Stimulated activated naive CD4-positive, alpha-beta T cell treated with Interleukin-2 at 50 U/mL for 16 hours (primary cell): ENCODE measurements around the gene DHX58.

Experiments used
- DNase-seq: peaks from one replicate; lab custom pipeline; 2025; lab: John Stamatoyannopoulos, UW

Gene DHX58

GRCh38 chr17:42087042-42087701 is 25.3 kb downstream of the DHX58 start:
- DNase-seq, result no peak

- no peak for DNase-seq
Observed at GRCh38 chr17:42081516-42082129, 30.9 kb downstream of the DHX58 start.

DNA sequence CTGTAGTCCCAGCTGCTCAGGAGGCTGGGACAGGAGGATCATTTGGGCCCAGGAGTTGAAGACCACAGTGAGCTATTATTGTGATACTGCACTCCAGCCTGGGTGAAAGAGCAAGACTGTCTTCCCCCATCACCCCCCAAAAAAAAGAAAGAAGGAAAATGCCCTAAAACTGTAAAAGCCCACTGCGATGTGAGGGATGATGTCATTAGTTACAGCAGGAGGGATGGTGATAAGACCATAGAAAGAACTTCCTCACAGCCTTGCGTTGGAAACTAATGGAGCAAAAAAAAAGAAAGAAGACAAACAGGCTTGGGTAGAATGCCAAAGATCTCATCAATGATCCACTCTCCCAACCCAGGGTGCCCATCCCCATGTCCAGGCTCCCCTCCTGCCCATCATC is 33.0 kb downstream of the DHX58 start:
- no peak for DNase-seq

DNA sequence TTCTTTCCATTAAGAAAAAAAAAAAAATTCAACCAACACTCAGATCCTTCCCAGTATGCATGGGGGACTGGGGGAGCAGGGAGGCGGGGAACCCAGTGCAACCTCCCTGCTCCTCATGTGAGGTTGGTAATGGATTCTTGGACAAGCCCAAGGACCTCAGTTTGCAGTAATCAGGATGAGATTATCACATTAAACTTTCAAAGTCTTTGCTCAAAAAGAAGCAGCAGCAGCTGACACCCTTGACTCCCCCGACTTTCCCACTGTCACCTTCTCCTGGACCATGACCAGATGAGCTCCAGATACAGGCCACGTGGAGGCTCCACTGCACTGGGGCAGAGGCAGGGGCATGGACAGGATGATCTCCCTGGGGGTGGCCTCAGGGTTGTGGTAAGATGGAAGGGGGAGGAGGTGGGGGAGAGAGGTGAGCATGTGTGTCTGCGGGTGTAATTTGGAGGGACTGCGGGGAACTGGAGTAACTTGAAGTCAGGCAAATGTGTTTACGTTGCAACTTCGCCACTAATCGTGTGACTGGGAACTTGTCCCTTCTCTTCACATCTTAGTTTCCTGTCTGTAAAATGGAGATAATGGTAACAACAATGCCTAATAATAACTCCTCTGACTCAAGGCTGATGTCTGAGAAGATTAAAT is 34.0 kb downstream of the DHX58 start:
- DNase-seq, result no peak

GRCh38 chr17:42077755-42078154 is 34.8 kb downstream of the DHX58 start:
- DNase-seq, result no peak

DNA sequence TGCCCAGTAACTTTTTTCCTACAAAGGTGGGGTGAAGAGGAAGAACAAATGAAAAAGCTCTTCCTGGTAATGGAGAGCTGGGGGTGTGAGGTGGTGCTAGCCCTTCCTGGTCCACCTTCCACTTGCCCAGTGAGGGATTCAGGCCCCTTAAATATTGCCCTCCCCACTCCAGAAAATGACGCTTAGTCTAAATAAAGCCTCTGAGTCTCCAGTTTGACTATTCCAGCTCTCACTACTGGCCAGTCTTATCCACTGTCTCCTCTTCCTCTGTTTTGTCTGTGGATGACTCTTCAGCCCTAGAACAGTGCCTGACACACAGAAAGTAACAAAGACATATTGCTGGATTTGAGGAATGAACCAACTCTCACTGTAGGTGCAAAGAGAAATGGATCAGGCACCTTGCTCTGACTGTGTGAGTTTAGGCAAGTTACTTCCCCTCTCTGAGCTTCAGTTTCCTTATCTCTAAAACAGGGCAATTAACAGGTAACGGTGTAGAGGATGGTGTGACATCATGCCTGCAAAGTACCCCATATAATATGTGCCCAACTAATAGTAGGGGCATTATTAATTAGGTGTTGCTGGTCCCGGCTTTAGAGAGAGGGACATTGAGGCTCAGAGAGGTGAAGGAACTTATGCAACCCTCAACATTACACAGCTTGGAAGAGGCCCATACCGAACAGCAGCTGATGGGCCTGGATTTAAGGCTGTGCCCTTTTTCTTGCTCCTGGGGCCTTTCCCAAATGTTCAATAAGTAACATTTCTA is 35.5 kb downstream of the DHX58 start:
- no peak for DNase-seq

GRCh38 chr17:42075789-42076188 is 36.7 kb downstream of the DHX58 start:
- no peak for DNase-seq

DNA sequence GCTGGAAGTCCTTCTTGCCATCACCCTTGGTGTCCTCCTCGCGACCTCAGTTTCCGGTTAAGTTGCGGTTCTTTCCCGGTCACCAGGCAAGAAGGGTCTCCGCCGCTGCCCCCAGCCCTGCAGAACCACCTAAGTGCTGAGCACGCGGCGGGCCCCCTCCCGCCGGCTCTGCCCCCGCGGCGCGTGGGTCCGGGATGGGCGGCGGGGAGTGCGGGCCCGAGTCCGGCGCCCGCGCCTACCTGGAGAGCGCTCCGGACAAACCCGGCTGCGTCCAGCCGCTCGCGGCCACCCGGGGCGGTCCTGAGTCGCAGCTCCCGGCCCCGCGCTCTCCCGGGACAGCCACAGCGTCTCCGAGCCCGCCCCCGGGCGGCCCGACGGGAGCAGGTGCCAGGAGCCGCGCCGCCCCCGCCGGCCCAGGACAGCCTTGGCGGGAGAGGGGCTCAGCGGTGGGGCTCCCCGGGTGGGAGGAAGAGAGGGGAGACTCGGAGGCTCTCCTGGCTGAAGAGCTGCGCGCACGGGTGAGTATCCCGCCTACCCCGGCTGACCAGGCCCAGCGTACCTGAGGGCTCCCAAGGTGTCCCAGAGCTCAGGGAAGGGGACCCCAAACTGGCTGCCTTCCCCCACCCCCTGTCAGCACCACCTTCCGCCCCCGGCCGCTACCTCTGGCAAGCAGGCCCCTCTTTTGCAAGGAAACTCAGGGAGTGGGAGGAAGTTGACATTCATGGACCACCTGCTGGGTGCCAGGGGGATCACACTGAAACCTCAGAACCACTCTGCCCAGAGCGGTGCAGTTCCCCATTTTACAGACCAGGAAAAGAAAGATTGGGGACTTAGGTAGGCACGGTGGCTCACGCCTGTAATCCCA is 40.0 kb downstream of the DHX58 start:
- DNase-seq, result no peak

- DNase-seq, result no peak
Observed at GRCh38 chr17:42071810-42072209, 40.7 kb downstream of the DHX58 start.

DNA sequence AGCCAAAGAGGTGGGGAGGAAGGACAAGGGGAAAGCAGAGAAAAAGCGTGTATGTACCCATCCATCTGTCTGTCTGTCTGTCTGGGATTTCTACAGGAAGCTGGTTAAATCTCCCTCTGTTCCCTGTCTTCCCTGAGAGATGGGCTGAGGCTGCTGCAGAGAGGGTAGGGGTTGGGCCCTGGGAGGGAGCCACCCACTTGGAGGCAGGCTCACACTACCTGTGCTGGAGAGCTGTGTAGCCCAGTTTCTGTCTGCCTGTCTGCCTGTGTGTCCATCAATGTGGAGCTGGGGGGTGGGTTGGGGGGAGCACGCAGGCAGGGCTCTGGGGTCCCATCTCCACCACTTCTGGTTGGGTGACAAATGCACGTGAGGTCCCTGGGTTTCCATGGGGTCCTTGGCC is 43.5 kb downstream of the DHX58 start:
- DNase-seq, result no peak

DNA sequence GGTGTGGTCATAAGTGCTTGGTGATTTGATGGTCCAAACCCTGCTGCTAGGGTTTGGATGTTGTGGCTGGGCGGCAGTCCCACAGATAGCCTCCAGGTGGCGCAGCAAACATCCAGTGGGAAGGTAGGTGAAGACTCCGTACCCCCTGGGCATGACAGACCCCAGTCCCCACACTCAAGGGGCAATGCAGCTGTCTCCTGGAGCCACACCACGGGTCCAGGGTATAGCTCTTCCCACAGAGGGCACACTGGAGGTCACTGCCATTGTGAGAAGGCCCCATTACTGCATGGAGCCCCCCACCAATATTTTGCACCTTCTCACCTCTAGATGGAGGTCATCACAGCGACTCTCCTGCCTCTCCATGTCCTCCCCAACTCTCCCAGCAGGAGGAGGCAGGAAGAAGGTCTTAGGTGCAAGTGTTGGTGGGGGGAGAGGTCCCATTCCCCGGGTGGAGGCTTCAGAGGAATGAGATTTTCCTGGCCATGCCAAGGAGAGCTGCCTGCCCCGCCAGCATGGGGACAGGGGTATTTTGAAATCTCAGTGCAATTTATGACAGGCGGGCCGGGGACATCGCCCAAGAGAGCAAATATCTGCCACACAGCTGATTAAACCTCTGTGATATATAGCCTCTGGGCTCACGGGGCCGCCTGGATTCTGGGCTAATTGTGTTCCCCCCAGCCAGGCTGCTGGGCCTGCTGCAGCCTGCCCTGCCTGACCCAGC is 45.0 kb downstream of the DHX58 start:
- peak; percentile 67 for DNase-seq

DNA sequence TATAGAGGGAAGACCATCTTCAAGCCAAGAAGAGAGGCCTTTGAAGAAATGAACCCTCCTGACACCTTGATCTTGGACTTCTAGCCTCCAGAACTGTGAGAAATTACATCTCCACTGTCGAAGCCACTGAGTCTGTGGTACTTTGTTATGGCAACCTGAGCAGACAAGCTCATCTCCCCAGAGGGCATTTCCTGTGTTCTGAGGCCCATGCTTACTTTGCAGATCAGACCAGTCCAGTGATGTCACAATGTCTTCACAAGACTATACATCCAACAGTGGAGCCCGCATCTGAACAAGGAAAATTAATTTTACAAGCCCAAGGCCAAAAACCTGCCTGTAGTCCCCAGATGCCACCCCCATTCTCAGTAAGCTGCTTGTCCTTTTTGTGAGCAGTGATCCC is 47.3 kb downstream of the DHX58 start:
- no peak for DNase-seq

GRCh38 chr17:42062681-42063080 is 49.8 kb downstream of the DHX58 start:
- DNase-seq, result no peak

GRCh38 chr17:42061646-42062487 is 50.6 kb downstream of the DHX58 start:
- no peak for DNase-seq

- DNase-seq, result no peak
Observed at GRCh38 chr17:42060231-42060630, 52.3 kb downstream of the DHX58 start.

DNA sequence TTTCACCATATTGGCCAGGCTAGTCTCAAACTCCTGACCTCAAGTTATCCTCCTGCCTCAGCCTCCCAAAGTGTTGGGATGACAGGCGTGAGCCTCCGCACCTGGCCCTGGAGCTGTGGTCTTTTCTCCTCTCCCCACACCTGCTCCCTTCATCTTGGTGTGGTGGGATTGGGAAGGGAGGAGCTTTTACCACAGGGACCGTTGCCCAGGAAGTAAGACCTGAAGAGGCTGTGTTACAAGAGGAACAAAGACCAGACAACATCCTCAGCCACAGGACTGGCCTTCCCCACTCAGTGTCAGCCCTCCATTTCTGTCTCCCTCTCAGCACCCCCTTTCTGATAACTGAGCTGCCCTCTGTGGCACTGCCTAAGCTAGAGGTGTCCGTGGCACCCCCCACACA is 52.7 kb downstream of the DHX58 start:
- DNase-seq, result no peak

DNA sequence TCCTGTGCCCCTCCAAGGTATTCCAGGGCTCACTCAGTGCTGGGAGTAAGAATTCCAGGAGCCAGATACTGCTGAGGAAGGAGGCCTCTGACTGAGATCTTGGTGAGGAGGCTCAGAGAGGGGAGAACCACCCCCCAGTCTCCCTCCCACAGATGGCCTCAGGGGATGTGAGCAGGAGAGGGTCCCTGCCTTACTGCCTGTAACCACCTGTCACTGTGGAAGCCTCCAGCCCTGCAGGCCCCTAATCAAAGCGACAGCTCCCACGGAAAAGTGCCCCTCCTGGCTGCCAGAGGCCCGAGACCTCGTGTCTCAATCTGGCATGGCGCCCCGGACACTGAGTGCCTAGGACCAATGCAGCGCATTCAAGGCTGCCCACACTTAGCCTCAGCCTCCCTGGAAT is 54.5 kb downstream of the DHX58 start:
- no peak for DNase-seq

- DNase-seq, result no peak
Observed at GRCh38 chr17:42056635-42057034, 55.9 kb downstream of the DHX58 start.

DNA sequence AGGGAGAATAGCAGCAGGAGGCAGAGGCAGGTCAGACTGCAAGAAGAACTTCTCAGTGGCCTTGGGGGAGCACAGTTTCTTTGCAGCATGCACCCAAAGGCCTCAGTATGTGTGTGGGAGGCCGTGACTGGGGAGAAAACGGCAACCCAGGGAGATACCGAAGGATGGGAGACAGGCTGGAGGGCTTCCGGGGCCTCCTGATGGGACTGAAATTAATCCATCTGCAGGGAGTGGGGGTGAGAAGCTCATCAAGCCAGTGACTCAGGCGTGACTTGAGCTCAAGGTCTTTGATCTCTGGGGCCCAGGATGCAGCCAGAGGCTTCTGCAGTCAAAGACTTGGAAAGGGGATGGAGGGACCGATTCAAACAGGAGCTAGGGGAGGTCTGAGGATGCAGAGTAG is 57.0 kb downstream of the DHX58 start:
- DNase-seq, result no peak

DNA sequence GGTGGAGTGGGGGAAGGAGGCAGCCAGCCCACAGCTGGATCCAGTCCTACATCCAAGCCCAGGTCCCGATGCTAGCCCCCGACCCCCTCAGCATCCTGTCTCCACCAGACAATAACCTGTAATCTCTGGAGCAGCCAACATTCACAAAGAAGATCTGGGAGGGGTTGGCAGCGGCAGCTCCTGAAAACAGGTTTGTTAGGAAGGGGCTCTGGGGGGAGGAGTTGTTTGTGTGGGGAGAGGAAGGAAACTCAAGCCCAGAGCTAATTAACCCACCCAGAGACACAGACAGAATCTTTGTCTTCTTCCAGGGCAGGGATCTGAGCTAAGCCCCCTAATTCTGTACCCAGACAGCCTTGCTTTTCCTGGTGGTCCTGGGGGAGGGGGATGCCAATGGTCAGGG is 57.5 kb downstream of the DHX58 start:
- DNase-seq, result no peak
